MM.1S (cell line): ENCODE results near the gene MSI2.

Experiments used
- DNase-seq: peaks from one replicate; pipeline ENCODE4 v3.0.0-alpha.2; 2015
- H2AFZ ChIP-seq: fragments of 300-600 bp; sonication (generic); 2 replicates; pipeline ENCODE4 v1.6.0; 2016; ENCODE audit warnings: antibody characterized with exemption, low read length
- H3F3A ChIP-seq: fragments of 300-600 bp; sonication (generic); 2 replicates; pipeline ENCODE4 v1.6.1; 2016; ENCODE audit warnings: mild to moderate bottlenecking, antibody characterized with exemption, low read length, moderate library complexity, mixed read lengths; ENCODE audit not compliant: insufficient read depth
- H3K27ac ChIP-seq: fragments of 300-600 bp; sonication (generic); 2 replicates; pipeline ENCODE4 v1.5.1; 2016; ENCODE audit warnings: mild to moderate bottlenecking, low read length
- H3K27me3 ChIP-seq: fragments of 300-600 bp; sonication (generic); replicated peaks from 2 replicates; pipeline ENCODE4 v1.6.0; 2016; ENCODE audit warnings: low read length; ENCODE audit not compliant: insufficient read depth
- H3K36me3 ChIP-seq: fragments of 300-600 bp; sonication (generic); replicated peaks from 2 replicates; pipeline ENCODE4 v1.6.1; 2016; ENCODE audit warnings: mild to moderate bottlenecking, low read length, mixed read lengths; ENCODE audit not compliant: insufficient read depth
- H3K4me1 ChIP-seq: fragments of 300-600 bp; sonication (generic); 2 replicates; pipeline ENCODE4 v1.6.1; 2016; ENCODE audit warnings: low read length, mixed read lengths
- H3K4me2 ChIP-seq: fragments of 300-600 bp; sonication (generic); 2 replicates; pipeline ENCODE4 v1.6.0; 2016; ENCODE audit warnings: low read depth, low read length
- H3K4me3 ChIP-seq: fragments of 300-600 bp; sonication (generic); 2 replicates; pipeline ENCODE4 v1.5.1; 2016; ENCODE audit warnings: low read length, mixed read lengths
- H3K79me2 ChIP-seq: fragments of 300-600 bp; sonication (generic); 2 replicates; pipeline ENCODE4 v1.6.1; 2016; ENCODE audit warnings: mixed run types, low read length, mixed read lengths
- H3K9ac ChIP-seq: fragments of 300-600 bp; sonication (generic); 2 replicates; pipeline ENCODE4 v1.6.1; 2016; ENCODE audit warnings: low read length, mixed read lengths
- H3K9me2 ChIP-seq: fragments of 300-600 bp; sonication (generic); replicated peaks from 2 replicates; pipeline ENCODE4 v1.6.1; 2016; ENCODE audit warnings: mild to moderate bottlenecking, low read length, mixed read lengths; ENCODE audit not compliant: insufficient read depth
- H3K9me3 ChIP-seq: fragments of 300-600 bp; sonication (generic); replicated peaks from 2 replicates; pipeline ENCODE4 v1.6.1; 2016; ENCODE audit warnings: mild to moderate bottlenecking, low read length, mixed read lengths; ENCODE audit not compliant: insufficient read depth
- H4K20me1 ChIP-seq: fragments of 300-600 bp; sonication (generic); 2 replicates; pipeline ENCODE4 v1.6.1; 2016; ENCODE audit warnings: mild to moderate bottlenecking, low read length, moderate library complexity, mixed read lengths; ENCODE audit not compliant: insufficient read depth
- CTCF ChIP-seq: fragments of 300-600 bp; sonication (generic); IDR thresholded peaks from 2 replicates; pipeline ENCODE4 v1.5.1; 2016; ENCODE audit warnings: antibody characterized with exemption, low read length, mixed read lengths
- EZH2 ChIP-seq: fragments of 300-600 bp; sonication (generic); optimal IDR thresholded peaks from 2 replicates; pipeline ENCODE3; 2017; ENCODE audit warnings: low read depth, mild to moderate bottlenecking, antibody characterized with exemption, low read length, mixed read lengths
- EZH2phosphoT487 ChIP-seq: fragments of 300-600 bp; sonication (generic); IDR thresholded peaks from 2 replicates; pipeline ENCODE4 v1.6.1; 2018; ENCODE audit warnings: antibody characterized with exemption, low read length

Gene MSI2

DNA sequence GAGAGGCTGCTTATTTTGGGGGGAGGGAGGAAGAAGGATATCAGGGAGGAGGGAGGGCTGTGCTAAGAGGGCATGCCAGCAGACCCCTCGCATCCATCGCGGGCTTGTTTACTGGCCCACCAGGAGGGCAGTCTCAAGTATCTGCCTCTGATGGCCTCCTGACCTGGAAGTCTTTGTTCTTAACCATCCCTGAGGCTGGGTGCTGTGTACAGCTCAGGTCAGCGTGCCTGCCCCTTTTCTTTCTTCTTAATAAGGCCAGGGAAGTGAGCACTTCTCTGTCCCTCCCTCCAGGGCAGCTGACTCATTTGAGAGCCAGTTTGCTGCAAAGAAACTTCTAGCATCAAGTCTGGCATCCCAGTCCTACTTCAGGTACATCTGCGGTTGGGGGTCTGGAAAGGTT lies 331.8 kb downstream of the MSI2 start:
- no peak overlapping the region for H3K9ac ChIP-seq
- no peaks in the 10 kb centered on the region for H3K9me3 ChIP-seq
- H3K4me2 ChIP-seq = no peak overlapping the region
- no peak overlapping the region for H3K27ac ChIP-seq
- no peaks in the 10 kb centered on the region for H3K36me3 ChIP-seq
- H3K27me3 ChIP-seq = no peaks in the 10 kb centered on the region
- H3K9me2 ChIP-seq = no peaks in the 10 kb centered on the region
- no peaks in the 10 kb centered on the region for H3K4me1 ChIP-seq
- no peaks in the 10 kb centered on the region for H4K20me1 ChIP-seq
- H3F3A ChIP-seq = no peaks in the 10 kb centered on the region
- TF ChIP-seq EZH2 (no peak), EZH2phosphoT487 (no peak), CTCF (no peak)
- no peak overlapping the region for H3K4me3 ChIP-seq
- no peaks in the 10 kb centered on the region for H3K79me2 ChIP-seq
- no peak overlapping the region for H2AFZ ChIP-seq
- DNase-seq = no peak

DNA sequence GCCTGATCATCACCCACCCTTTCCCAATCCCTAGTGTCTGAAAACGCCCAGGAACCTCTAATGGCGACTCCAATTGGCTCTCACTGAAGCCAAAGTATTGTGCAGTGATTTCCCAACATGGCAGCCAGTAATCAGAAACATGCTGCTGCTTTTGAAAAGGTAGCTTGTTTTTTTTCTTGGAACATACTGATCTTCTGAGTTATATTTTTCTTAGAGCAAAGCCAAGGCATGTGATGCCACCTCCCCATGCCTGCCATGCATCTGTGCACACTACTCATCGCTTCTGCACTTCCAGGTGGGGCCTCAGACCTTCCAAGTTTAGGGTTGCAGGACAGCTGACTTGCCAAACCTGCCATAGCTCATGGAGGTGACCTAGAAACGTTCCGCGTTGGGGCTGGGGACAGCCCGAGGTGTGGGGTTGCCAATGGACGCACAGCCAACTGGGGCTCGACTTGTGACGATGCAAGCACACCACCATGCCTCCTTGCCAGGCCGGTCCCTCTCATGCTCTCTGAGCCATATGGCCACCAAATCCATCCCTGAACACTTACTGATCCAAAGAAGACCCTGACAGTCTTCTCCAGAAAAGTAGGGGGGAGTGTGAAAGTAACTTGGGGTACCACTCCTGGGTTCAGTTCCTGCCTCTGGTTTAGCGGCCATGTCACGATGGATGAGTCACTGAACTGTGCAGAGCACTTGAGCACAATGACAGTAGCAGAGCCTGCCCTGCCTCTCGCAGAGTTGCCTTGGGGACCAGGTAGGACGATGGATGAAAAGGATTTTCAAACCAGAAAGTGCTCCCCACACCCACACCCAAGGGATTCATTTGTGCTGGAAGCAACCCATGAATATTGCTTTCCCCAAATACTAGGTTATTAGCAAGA lies 333.1 kb downstream of the MSI2 start:
- H3K27ac ChIP-seq = no peak overlapping the region
- TF ChIP-seq EZH2phosphoT487 = no peak
- no peak for TF ChIP-seq EZH2
- no peak for TF ChIP-seq CTCF
- no peaks in the 10 kb centered on the region for H3K27me3 ChIP-seq
- H3K4me3 ChIP-seq = no peak overlapping the region
- no peaks in the 10 kb centered on the region for H3K4me1 ChIP-seq
- no peak overlapping the region for H2AFZ ChIP-seq
- no peaks in the 10 kb centered on the region for H3F3A ChIP-seq
- no peak for DNase-seq
- no peaks in the 10 kb centered on the region for H3K9me3 ChIP-seq
- H3K4me2 ChIP-seq = no peak overlapping the region
- no peaks in the 10 kb centered on the region for H3K36me3 ChIP-seq
- H4K20me1 ChIP-seq = no peaks in the 10 kb centered on the region
- no peak overlapping the region for H3K9ac ChIP-seq
- H3K9me2 ChIP-seq = no peaks in the 10 kb centered on the region
- no peaks in the 10 kb centered on the region for H3K79me2 ChIP-seq

DNA sequence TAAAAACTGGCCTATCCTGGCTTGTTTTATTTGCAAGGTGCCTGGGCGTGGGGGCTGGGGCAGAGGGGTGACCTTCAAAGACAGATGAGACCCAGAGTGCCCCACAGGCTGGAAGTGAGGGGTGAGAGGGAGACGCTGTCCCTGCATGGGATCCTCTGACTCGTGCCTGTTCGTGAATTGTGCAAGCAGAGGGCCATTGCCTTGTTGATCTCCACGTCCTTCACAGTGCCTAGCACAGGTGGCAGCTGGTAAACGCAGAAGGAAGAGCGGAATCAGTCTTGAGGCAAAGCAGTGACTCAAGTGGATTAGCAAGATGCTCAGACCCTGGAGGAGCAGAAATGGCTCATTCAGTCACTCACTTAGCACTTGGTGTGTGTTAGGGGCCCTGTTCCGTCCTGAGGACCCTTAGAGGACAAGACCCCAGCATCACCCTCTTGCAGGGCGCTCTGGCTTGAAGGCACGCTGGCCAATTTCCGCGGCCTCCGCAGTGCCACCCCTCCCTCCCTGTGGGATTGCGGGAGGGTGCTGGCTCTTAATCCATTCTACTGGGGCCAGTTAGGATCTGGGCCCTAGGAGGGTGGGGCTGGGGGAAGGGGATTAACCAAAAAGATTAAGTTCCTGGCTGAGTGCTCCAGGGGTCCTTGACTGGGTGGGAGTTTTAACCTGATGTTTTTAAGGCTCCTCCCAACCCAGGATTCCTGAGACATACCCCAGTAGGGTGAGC lies 337.6 kb downstream of the MSI2 start:
- H3K27ac ChIP-seq = no peak overlapping the region
- no peaks in the 10 kb centered on the region for H3K36me3 ChIP-seq
- H2AFZ ChIP-seq = no peak overlapping the region
- no peaks in the 10 kb centered on the region for H3K9me2 ChIP-seq
- no peaks in the 10 kb centered on the region for H3K79me2 ChIP-seq
- H3K4me1 ChIP-seq = peaks cover under 1% of the 10 kb centered on the region
- H3K9me3 ChIP-seq = no peaks in the 10 kb centered on the region
- H4K20me1 ChIP-seq = no peaks in the 10 kb centered on the region
- H3K27me3 ChIP-seq = no peaks in the 10 kb centered on the region
- TF ChIP-seq CTCF (no peak), EZH2phosphoT487 (no peak), EZH2 (no peak)
- no peak for DNase-seq
- no peak overlapping the region for H3K4me2 ChIP-seq
- H3K4me3 ChIP-seq = no peak overlapping the region
- no peak overlapping the region for H3K9ac ChIP-seq
- H3F3A ChIP-seq = no peaks in the 10 kb centered on the region
